GM19023 (cell line): Measurements from ENCODE around the gene ARL15.
"Not testable (repeated sequence)": the region's sequence is repeated elsewhere in the genome, so short reads cannot be mapped to it uniquely, and the experiment has no call there.

Source experiments
- ATAC-seq: cut with Tn5 transposase; IDR thresholded peaks from one replicate; pipeline ENCODE4 v1.9.1; 2021; ENCODE audit warnings: mild to moderate bottlenecking, moderate library complexity; ENCODE audit not compliant: unreplicated experiment

Gene ARL15

GRCh38 chr5:54049963-54050362 is 260.4 kb downstream of the ARL15 start:
- ATAC-seq: no peak

DNA sequence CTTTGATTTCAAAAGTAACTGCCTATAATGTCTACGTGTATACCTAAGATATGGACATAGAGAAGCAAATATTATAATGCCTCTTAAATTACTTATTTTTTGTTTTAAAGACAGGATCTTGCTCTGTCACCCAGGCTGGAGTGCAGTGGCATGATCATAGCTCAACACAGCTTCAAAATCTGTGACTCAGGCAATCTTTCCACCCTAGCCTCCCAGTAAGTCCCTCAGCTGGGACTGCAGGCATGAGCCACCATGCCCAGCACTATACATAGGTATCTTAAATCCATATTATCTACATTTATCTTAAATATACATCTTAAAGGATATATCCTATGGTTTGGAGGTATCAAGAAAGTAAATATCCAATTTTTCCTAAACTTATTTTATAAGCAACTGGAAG is 261.2 kb downstream of the ARL15 start:
- ATAC-seq: no peak

- ATAC-seq: no peak
Measured at GRCh38 chr5:54045077-54045792, 265.1 kb downstream of the ARL15 start.

GRCh38 chr5:54044276-54044675 is 266.1 kb downstream of the ARL15 start:
- not testable (repeated sequence) for ATAC-seq

DNA sequence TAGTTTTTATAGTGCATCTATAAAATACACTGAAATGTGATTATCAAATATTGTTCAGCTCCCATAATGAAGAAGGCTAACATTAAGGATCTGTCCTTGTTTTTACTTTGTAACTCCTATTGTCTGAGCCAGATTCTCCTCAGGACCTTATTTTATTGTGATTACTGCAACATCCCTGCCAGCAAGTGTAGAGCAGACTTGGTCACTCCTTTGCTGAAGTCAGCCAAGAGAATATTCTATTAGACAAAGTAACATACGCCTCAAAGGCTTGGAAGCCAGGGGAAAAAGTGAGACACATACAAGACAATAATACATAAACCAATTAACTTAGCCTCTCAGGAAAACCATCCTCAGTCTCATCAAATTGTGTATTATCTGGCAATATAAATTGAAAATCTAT is 269.6 kb downstream of the ARL15 start:
- ATAC-seq: no peak

DNA sequence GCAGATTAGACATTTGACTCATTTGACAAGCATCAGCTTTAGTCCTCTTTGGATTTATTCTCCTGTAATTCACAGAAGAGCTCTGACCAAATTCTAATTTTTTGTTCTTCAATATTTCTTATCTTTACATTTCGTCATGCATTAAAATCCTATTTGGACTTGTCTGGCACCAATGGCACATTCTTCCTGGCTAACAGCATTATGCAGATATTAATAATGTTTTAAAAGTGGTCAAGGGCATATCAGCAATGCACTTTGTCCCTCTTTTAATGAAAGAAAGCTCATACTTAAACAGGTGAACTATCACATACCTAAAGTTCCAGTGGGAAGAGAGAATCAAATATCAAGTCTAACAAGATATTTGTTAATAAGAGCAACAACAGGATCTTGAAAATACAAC is 270.4 kb downstream of the ARL15 start:
- no peak for ATAC-seq

GRCh38 chr5:54037205-54037604 is 273.2 kb downstream of the ARL15 start:
- ATAC-seq: no peak

- ATAC-seq: no peak
Measured at GRCh38 chr5:54030981-54031380, 279.4 kb downstream of the ARL15 start.

- no peak for ATAC-seq
Measured at GRCh38 chr5:54024466-54024865, 285.9 kb downstream of the ARL15 start.

DNA sequence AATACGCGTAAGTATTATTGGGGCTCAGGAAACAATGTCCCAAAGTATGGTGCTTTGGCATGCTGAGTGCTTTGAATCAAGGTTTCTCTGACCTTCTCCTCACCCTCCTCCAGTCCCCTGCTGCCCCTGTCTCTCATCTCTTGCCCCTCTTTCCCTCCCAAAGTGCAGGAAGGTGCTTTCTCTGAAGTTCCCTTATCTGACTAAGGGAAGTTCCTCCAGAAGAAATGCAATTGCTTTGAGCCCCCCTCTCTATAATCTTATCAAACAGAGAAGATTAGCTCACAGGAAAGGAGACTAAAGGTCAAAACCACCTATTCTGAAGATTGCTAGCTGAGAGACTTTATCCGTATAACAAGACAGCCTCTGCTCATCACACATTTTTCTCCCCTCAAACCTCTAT is 288.1 kb downstream of the ARL15 start:
- no peak for ATAC-seq

- ATAC-seq: no peak
Measured at GRCh38 chr5:54021431-54022164, 288.8 kb downstream of the ARL15 start.

- ATAC-seq: no peak
Measured at GRCh38 chr5:54018438-54018837, 291.9 kb downstream of the ARL15 start.

DNA sequence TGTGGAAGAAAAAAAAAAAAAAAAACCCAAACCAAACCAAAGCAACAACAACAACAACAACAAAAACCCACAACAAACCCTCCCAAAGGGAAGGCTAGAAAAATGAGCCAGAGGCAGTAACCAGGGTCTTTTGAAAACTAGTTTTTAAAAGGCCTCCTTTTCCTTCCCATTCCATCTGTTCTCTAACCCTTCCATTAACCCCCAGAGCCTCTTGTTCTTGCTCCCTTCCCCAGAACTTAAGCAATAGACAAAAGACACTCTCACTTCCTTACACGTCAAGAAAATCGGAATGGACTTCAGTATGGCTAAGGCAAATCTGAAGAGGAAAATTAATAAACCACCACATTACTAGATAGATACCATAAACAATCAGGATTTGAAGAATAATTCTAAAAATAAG is 292.8 kb downstream of the ARL15 start:
- ATAC-seq: no peak

GRCh38 chr5:54013556-54014194 is 296.7 kb downstream of the ARL15 start:
- no peak for ATAC-seq

- no peak for ATAC-seq
Measured at GRCh38 chr5:54009828-54010227, 300.5 kb downstream of the ARL15 start.

- no peak for ATAC-seq
Measured at GRCh38 chr5:54009357-54009756, 301.0 kb downstream of the ARL15 start.

GRCh38 chr5:54007827-54008777 is 302.3 kb downstream of the ARL15 start:
- no peak for ATAC-seq

- no peak for ATAC-seq
Measured at GRCh38 chr5:54004697-54005096, 305.7 kb downstream of the ARL15 start.

GRCh38 chr5:54002779-54003178 is 307.6 kb downstream of the ARL15 start:
- ATAC-seq: no peak

GRCh38 chr5:54001976-54002775 is 308.2 kb downstream of the ARL15 start:
- ATAC-seq: no peak
